Measurements from ENCODE around the gene ATG2A. TPM values are rescaled to one million over a fixed set of nuclear protein-coding genes. Genes with fewer than 3 reads are reported as not detected.

Gene ATG2A
- total and polyA plus RNA-seq, 2 experiments from 2014 or later, result 11.7 to 18.1 TPM

DNA sequence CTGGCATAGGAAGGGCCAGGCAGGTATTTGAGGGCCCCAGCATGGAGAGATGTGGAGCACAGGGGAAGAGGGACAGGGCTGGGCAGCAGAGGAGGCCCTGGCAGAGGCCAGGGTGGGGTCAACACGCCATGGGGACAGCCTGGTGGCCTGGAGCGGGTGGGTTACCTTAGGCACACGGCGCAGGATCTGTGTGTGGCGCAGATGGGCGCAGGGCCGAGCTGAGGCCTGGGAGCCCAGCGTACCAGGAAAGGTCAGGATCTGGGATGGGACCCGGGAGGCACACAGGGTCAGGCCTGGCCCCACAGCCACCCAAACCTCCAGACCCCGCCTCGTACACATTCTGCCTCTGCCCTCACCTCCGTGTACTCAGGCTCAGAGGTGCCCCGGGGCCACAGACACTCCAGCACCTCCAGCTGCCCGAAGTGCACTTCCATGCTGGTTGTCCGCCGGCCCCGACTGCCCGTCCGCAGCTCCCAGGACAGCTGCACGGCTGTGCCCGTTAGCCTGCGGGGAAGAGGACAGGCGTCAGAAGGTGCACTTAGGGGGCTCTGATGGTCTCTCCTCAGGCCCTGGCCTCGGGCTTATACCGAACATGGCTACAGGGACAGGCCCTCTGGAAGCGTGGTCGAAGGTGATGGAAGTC is 6.4 kb downstream of the ATG2A start:
- no peaks in the 10 kb centered on the region for H3K9me3 ChIP-seq (ENCODE audit: low read depth)
- H3K36me3 ChIP-seq (replicated peaks; ENCODE audit: insufficient read depth, low read depth), result no peaks in the 10 kb centered on the region
- peaks cover 9% of the 10 kb centered on the region for H3K79me2 ChIP-seq
- no peak overlapping the region for H3K27ac ChIP-seq
- no peak overlapping the region for H3K4me2 ChIP-seq
- TF ChIP-seq, protein P1, sequence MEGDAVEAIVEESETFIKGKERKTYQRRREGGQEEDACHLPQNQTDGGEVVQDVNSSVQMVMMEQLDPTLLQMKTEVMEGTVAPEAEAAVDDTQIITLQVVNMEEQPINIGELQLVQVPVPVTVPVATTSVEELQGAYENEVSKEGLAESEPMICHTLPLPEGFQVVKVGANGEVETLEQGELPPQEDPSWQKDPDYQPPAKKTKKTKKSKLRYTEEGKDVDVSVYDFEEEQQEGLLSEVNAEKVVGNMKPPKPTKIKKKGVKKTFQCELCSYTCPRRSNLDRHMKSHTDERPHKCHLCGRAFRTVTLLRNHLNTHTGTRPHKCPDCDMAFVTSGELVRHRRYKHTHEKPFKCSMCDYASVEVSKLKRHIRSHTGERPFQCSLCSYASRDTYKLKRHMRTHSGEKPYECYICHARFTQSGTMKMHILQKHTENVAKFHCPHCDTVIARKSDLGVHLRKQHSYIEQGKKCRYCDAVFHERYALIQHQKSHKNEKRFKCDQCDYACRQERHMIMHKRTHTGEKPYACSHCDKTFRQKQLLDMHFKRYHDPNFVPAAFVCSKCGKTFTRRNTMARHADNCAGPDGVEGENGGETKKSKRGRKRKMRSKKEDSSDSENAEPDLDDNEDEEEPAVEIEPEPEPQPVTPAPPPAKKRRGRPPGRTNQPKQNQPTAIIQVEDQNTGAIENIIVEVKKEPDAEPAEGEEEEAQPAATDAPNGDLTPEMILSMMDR (IDR thresholded peaks at IDR 0.05; ENCODE audit: poor library complexity), result no peak
- TF ChIP-seq EZH2phosphoT487 (IDR thresholded peaks at IDR 0.05; ENCODE audit: low read depth, severe bottlenecking, unreplicated experiment) (no peak), EZH2 (IDR thresholded peaks at IDR 0.05; ENCODE audit: borderline replicate concordance) (no peak)
- H4K20me1 ChIP-seq (ENCODE audit: insufficient read depth, poor library complexity, severe bottlenecking), result no peaks in the 10 kb centered on the region
- no peaks in the 10 kb centered on the region for H3K9me2 ChIP-seq (replicated peaks; ENCODE audit: insufficient read depth)
- H3K27me3 ChIP-seq, result no peaks in the 10 kb centered on the region
- peaks cover under 1% of the 10 kb centered on the region for H3K4me1 ChIP-seq (ENCODE audit: insufficient read depth)
- 99% methylated on average over 27 of the region's 27 CpGs for WGBS (ENCODE audit: low lambda C conversion rate, missing lambda C conversion rate)
- no peak overlapping the region for H3K4me3 ChIP-seq
- H2AFZ ChIP-seq, result no peak overlapping the region
- no peak for DNase-seq (ENCODE audit: low spot score)

DNA sequence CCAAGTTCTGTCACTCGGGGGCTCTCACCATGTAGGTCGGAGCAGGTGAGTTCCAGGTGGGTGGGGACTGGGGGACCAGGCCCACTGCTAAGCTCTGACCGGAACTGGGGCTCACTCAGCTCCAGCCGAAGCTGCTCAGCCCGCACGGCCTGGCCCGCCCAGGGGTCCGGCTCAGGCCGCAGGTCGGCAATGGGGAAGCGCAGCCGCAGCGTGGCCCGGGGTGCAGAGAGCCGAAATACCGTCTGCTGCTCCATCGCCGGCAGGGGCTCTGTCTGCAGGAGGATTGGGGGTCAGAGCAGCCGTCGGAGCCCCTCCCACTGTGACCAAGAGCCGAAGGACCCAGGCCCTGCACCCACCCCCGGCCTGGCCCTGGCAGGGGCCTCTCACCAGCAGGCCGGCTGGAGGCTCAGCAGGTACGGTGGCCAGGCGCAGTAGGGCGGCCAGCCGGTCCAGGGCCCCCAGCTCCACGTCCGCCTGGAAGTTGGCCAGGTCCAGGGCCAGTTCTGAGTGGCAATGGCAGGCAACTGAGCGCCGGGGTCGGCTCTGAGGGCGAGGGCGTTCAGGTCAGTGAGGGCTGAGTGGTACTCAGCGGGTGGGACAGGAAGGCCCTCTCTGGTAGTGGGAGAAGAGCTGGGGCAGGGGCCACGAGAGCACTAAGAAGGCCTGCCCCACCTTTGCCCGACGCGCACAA is 7.2 kb downstream of the ATG2A start:
- 93% methylated on average over 35 of the region's 39 CpGs for WGBS (ENCODE audit: low lambda C conversion rate, missing lambda C conversion rate)
- no peaks in the 10 kb centered on the region for H3K9me3 ChIP-seq (ENCODE audit: low read depth)

DNA sequence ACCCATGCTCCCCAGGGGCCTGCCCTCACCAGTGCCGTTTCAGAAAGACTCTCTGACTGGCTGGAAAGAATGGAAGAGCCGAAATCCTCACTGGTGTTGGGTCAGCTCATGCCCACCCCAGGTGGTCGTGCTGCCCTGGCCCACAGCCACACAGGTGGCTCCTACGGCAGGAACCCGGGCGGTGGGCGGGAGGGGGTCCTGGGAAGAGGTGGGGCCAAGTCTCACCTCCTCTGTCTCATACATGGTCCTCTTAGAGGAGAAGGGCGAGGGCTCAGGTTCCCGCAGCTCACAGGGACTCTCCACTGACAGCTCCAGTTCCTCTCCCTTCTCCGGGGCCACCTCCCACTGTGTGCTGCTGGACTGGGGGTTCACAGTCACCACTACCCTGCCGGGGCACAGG is 8.2 kb downstream of the ATG2A start:
- WGBS (ENCODE audit: low lambda C conversion rate, missing lambda C conversion rate), result 94% methylated on average over 10 of the region's 11 CpGs
- no peak for DNase-seq (ENCODE audit: low spot score)

More for the DNA sequence above, 7.2 kb downstream of the ATG2A start:
- Histone ChIP-seq H3K27ac (no peak overlapping the region), H3K79me2 (peaks cover 3% of the 10 kb centered on the region), H2AFZ (no peak overlapping the region), H3K4me1 (ENCODE audit: insufficient read depth) (no peaks in the 10 kb centered on the region), H3K9me2 (replicated peaks; ENCODE audit: insufficient read depth) (no peaks in the 10 kb centered on the region), H3K27me3 (no peaks in the 10 kb centered on the region), H4K20me1 (ENCODE audit: insufficient read depth, poor library complexity, severe bottlenecking) (no peaks in the 10 kb centered on the region), H3K36me3 (replicated peaks; ENCODE audit: insufficient read depth, low read depth) (no peaks in the 10 kb centered on the region), H3K4me3 (no peak overlapping the region), H3K4me2 (no peak overlapping the region)
- TF ChIP-seq, protein P1 (IDR thresholded peaks at IDR 0.05; ENCODE audit: poor library complexity), result no peak
- TF ChIP-seq EZH2phosphoT487 (IDR thresholded peaks at IDR 0.05; ENCODE audit: low read depth, severe bottlenecking, unreplicated experiment) (no peak), EZH2 (IDR thresholded peaks at IDR 0.05; ENCODE audit: borderline replicate concordance) (no peak)
- no peak for DNase-seq (ENCODE audit: low spot score)

More for the DNA sequence above, 8.2 kb downstream of the ATG2A start:
- H3K27me3 ChIP-seq, result no peaks in the 10 kb centered on the region
- H3K4me1 ChIP-seq (ENCODE audit: insufficient read depth), result no peaks in the 10 kb centered on the region
- H3K27ac ChIP-seq, result no peak overlapping the region
- H4K20me1 ChIP-seq (ENCODE audit: insufficient read depth, poor library complexity, severe bottlenecking), result no peaks in the 10 kb centered on the region
- H3K9me2 ChIP-seq (replicated peaks; ENCODE audit: insufficient read depth), result no peaks in the 10 kb centered on the region
- no peak overlapping the region for H3K4me3 ChIP-seq
- no peak overlapping the region for H2AFZ ChIP-seq
- TF ChIP-seq, protein P1 (IDR thresholded peaks at IDR 0.05; ENCODE audit: poor library complexity), result no peak
- TF ChIP-seq EZH2 (IDR thresholded peaks at IDR 0.05; ENCODE audit: borderline replicate concordance) (no peak), EZH2phosphoT487 (IDR thresholded peaks at IDR 0.05; ENCODE audit: low read depth, severe bottlenecking, unreplicated experiment) (no peak)
- no peaks in the 10 kb centered on the region for H3K79me2 ChIP-seq
- H3K36me3 ChIP-seq (replicated peaks; ENCODE audit: insufficient read depth, low read depth), result no peaks in the 10 kb centered on the region
- H3K9me3 ChIP-seq (ENCODE audit: low read depth), result no peaks in the 10 kb centered on the region
- no peak overlapping the region for H3K4me2 ChIP-seq
